HepG2 (cell line): ENCODE measurements around the gene SUPT20HL2.

Experiments
- ARNT2 ChIP-seq: sonication (generic); formaldehyde crosslinking; IDR thresholded peaks from 2 replicates; pipeline ENCODE4 v1.8.0; 2022; ENCODE audit warnings: mild to moderate bottlenecking, low read depth, missing genetic modification reagents, moderate library complexity
- FOXJ3 ChIP-seq: sonication (generic); formaldehyde crosslinking; IDR thresholded peaks from 2 replicates; pipeline ENCODE4 v1.4.0; 2020; ENCODE audit warnings: missing genetic modification reagents, mild to moderate bottlenecking, borderline replicate concordance
- SKIL ChIP-seq: sonication (generic); formaldehyde crosslinking; IDR thresholded peaks from 2 replicates; pipeline ENCODE4 v1.8.0; 2022; ENCODE audit warnings: missing genetic modification reagents, mild to moderate bottlenecking, moderate library complexity, borderline replicate concordance
- SP2 ChIP-seq: sonication (generic); formaldehyde crosslinking; IDR thresholded peaks from 2 replicates; pipeline ENCODE4 v1.5.1; 2020; ENCODE audit warnings: mild to moderate bottlenecking, missing genetic modification reagents
- ZHX2 ChIP-seq, 2 experiments: sonication (generic) in 1 of 2; formaldehyde crosslinking in 1 of 2; IDR thresholded peaks; 2 replicates each; pipeline versions ENCODE4 v1.6.1 to v1.9.0; 2014 to 2022; ENCODE audit warnings: antibody characterized with exemption in 1 of 2, borderline replicate concordance in 1 of 2, inconsistent platforms in 1 of 2, low read depth in 1 of 2, missing genetic modification reagents in 1 of 2
- ZNF704 ChIP-seq: sonication (generic); formaldehyde crosslinking; IDR thresholded peaks from 2 replicates; pipeline ENCODE4 v1.8.1; 2023; ENCODE audit warnings: mild to moderate bottlenecking, inconsistent platforms, moderate library complexity, missing genetic modification reagents, borderline replicate concordance

- TF ChIP-seq ARNT2 (CRISPR knock-in tag) (no peak), ZNF704 (CRISPR knock-in tag) (no peak), ZHX2 (IDR thresholded peaks at IDR 0.05; ENCODE audit: low read depth) (no peak), ZHX2 (CRISPR knock-in tag; IDR thresholded peaks at IDR 0.05; ENCODE audit: borderline replicate concordance) (no peak), FOXJ3 (CRISPR knock-in tag) (no peak), SP2 (no peak), SKIL (CRISPR knock-in tag) (no peak)
Measured at GRCh38 chrX:24298191-24298590, 15.7 kb downstream of the SUPT20HL2 start.
